Measurements from ENCODE around the gene PAPSS1. TPM values are rescaled to one million over a fixed set of nuclear protein-coding genes. Genes with fewer than 3 reads are reported as not detected.

The PAPSS1 gene
- polyA plus RNA-seq, 1 donor from 2014 or later, result 216 TPM

GRCh38 chr4:107682306-107682705 lies 37.7 kb downstream of the PAPSS1 start:
- Histone ChIP-seq H3K4me2 (ENCODE audit: low read length) (no peak overlapping the region), H3K36me3 (ENCODE audit: insufficient read depth, low read length) (peaks cover 11% of the 10 kb centered on the region), H3F3A (ENCODE audit: insufficient read depth, low read length, poor library complexity, severe bottlenecking) (no peaks in the 10 kb centered on the region), H3K4me3 (ENCODE audit: low read length) (no peak overlapping the region), H3K27me3 (ENCODE audit: insufficient read depth, low read depth, low read length) (no peaks in the 10 kb centered on the region), H2AFZ (ENCODE audit: low read depth, low read length) (no peak overlapping the region), H3K9ac (ENCODE audit: low read length) (no peak overlapping the region), H3K9me3 (ENCODE audit: low read length) (no peaks in the 10 kb centered on the region), H4K20me1 (ENCODE audit: insufficient read depth) (no peaks in the 10 kb centered on the region), H3K79me2 (replicated peaks; ENCODE audit: insufficient read depth, low read length) (no peaks in the 10 kb centered on the region), H3K9me2 (ENCODE audit: insufficient read depth, low read length) (no peaks in the 10 kb centered on the region), H3K27ac (ENCODE audit: low read length) (no peak overlapping the region)
- TF ChIP-seq TAF1 (IDR thresholded peaks at IDR 0.05; ENCODE audit: low read depth) (no peak), MXI1 (conservative IDR thresholded peaks at IDR 0.05; ENCODE audit: poor library complexity, severe bottlenecking) (no peak), RAD21 (conservative IDR thresholded peaks at IDR 0.05) (no peak), EP300 (conservative IDR thresholded peaks at IDR 0.05; ENCODE audit: poor library complexity, severe bottlenecking) (no peak), REST (IDR thresholded peaks at IDR 0.05; ENCODE audit: borderline replicate concordance) (no peak), EZH2 (IDR thresholded peaks at IDR 0.05; ENCODE audit: borderline replicate concordance, insufficient read depth, low read length, poor library complexity, severe bottlenecking) (no peak), POLR2AphosphoS5 (IDR thresholded peaks at IDR 0.05) (no peak), CTCF (IDR thresholded peaks at IDR 0.05; ENCODE audit: poor library complexity, severe bottlenecking) (no peak), SMC3 (conservative IDR thresholded peaks at IDR 0.05; ENCODE audit: poor library complexity) (no peak)

GRCh38 chr4:107669068-107669467 lies 51.0 kb downstream of the PAPSS1 start:
- Histone ChIP-seq H3K9me3 (ENCODE audit: low read length) (no peaks in the 10 kb centered on the region), H3K27me3 (ENCODE audit: insufficient read depth, low read depth, low read length) (no peaks in the 10 kb centered on the region)

More at GRCh38 chr4:107669068-107669467, 51.0 kb downstream of the PAPSS1 start:
- H4K20me1 ChIP-seq (ENCODE audit: insufficient read depth), result no peaks in the 10 kb centered on the region
- TF ChIP-seq TAF1 (IDR thresholded peaks at IDR 0.05; ENCODE audit: low read depth) (no peak), CTCF (IDR thresholded peaks at IDR 0.05; ENCODE audit: poor library complexity, severe bottlenecking) (no peak), EZH2 (IDR thresholded peaks at IDR 0.05; ENCODE audit: borderline replicate concordance, insufficient read depth, low read length, poor library complexity, severe bottlenecking) (no peak), RAD21 (conservative IDR thresholded peaks at IDR 0.05) (no peak), MXI1 (conservative IDR thresholded peaks at IDR 0.05; ENCODE audit: poor library complexity, severe bottlenecking) (no peak), EP300 (conservative IDR thresholded peaks at IDR 0.05; ENCODE audit: poor library complexity, severe bottlenecking) (no peak), REST (IDR thresholded peaks at IDR 0.05; ENCODE audit: borderline replicate concordance) (no peak), POLR2AphosphoS5 (IDR thresholded peaks at IDR 0.05) (no peak), SMC3 (conservative IDR thresholded peaks at IDR 0.05; ENCODE audit: poor library complexity) (no peak)
- H3K9me2 ChIP-seq (ENCODE audit: insufficient read depth, low read length), result no peaks in the 10 kb centered on the region
- H3K36me3 ChIP-seq (ENCODE audit: insufficient read depth, low read length), result peaks cover 13% of the 10 kb centered on the region
- no peak overlapping the region for H3K4me3 ChIP-seq (ENCODE audit: low read length)
- no peak overlapping the region for H2AFZ ChIP-seq (ENCODE audit: low read depth, low read length)
- no peaks in the 10 kb centered on the region for H3F3A ChIP-seq (ENCODE audit: insufficient read depth, low read length, poor library complexity, severe bottlenecking)
- no peak overlapping the region for H3K27ac ChIP-seq (ENCODE audit: low read length)
- H3K4me2 ChIP-seq (ENCODE audit: low read length), result no peak overlapping the region
- no peak overlapping the region for H3K9ac ChIP-seq (ENCODE audit: low read length)
- no peaks in the 10 kb centered on the region for H3K79me2 ChIP-seq (replicated peaks; ENCODE audit: insufficient read depth, low read length)

Data from neural cell (in vitro differentiated cells).